NCI-H2196 (cell line): ENCODE results near the gene CELF2.
"Not testable (repeated sequence)": the region's sequence is repeated elsewhere in the genome, so short reads cannot be mapped to it uniquely, and the experiment has no call there.

Experiments used
- DNase-seq: peaks from one replicate; lab custom pipeline; 2025; ENCODE audit not compliant: unreplicated experiment; lab: John Stamatoyannopoulos, UW

CELF2 gene

GRCh38 chr10:11017570-11018431 lies at the start of gene CELF2:
Gene CELF2, plus strand, starts transcription at chr10:11017872. Its CDS starts 218 bp downstream, at chr10:11018090.
- DNase-seq: peak; percentile 19

GRCh38 chr10:10968257-10968588 lies 49.4 kb upstream of the CELF2 start:
- no peak for DNase-seq

- DNase-seq: no peak
Observed at GRCh38 chr10:10973310-10973709, 44.4 kb upstream of the CELF2 start.

DNA sequence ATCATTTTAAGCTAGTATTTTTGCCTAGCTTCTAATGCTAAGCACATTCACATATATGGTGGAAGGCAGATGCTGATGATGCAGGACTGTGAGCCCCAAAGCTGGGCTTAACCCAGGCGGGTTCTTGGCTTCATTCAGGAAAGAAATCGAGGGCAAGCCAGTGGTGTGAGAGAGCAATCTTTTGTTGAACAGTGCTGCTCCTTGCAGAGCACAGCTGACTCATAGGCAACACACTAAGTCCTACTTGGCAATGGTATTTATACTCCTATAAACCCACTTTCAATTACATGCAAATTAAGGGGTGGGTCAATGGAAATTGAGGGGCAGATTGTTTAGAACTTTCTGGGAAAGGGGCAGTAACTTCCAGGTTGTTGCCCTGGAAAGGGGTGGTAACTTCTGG lies 42.0 kb upstream of the CELF2 start:
- no peak for DNase-seq

GRCh38 chr10:10976652-10977051 lies 41.0 kb upstream of the CELF2 start:
- no peak for DNase-seq

- DNase-seq: no peak
Observed at GRCh38 chr10:10977226-10977956, 40.3 kb upstream of the CELF2 start.

- DNase-seq: no peak
Observed at GRCh38 chr10:10977978-10978377, 39.7 kb upstream of the CELF2 start.

- no peak for DNase-seq
Observed at GRCh38 chr10:10985361-10985760, 32.3 kb upstream of the CELF2 start.

DNA sequence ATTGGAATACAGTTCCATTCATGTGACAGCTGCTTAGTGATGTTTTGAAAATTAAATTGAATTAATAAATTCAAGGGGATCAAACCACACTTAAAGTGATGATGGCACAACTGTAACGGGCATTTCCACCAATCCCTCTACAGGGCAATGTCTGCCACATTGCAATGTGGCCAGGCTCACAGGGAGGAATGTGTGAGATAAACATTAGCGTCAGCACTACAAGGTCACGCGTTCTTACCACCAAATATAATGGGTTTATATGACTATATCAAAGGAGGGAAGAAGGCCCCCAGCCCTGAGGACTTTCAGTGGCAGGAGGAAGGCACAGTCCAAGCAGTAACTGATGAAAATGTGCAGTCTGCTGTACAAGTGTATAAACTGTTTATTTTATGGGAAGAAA lies 31.1 kb upstream of the CELF2 start:
- DNase-seq: no peak

- no peak for DNase-seq
Observed at GRCh38 chr10:10987111-10987510, 30.6 kb upstream of the CELF2 start.

DNA sequence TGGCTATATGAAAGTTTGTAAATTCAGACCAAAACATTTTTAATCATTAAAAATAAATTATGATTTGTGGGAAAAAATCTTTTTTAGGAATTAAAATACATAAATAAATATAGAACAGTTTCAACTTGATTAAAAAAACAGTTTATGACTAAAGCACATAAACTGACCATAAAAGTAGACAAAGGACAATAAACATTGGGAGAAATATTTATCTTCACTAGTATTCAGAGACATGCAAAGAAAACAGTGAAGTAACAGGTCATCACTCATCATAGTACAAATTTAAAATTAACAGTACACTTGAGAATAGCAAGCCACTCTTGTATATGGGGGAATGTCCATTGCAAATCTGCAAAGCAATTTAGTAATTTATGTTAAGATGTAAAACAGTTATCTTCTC lies 28.0 kb upstream of the CELF2 start:
- DNase-seq: no peak

GRCh38 chr10:10991144-10991543 lies 26.5 kb upstream of the CELF2 start:
- no peak for DNase-seq

GRCh38 chr10:10992072-10992471 lies 25.6 kb upstream of the CELF2 start:
- no peak for DNase-seq

DNA sequence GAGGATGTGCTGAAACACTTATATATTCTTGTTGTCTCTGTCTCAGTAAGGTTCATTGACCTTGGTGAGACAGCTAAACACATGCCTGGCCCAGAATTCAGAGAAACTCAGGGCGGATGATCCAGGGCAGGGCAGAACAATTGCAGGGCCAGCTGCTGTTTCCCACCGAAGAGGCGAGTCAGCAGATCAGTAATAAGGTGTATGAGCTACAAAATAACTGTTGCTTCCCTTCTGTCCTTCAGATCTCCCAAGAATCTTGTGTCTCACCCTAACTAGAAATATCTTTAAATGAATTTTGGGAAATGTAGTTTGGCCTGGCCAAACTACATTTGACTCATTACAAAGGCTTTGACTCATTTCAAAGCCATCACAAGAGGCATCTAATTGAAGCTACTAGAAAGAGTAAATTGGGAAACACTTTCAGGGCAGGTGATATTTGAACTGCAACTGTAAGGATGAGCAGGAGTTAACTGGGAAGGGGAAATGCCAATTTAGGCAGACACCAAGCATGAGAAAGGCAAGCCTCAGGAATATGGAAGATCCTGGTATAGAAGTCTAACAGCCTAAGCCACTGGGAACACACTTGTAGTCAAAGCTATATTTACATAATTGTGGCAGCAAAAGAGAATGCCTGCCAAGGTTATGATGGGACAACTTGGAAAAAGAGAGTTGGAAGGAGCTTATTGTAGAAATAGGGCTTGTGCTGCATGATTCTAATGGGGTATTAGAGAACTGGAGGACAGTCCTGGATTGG lies 24.5 kb upstream of the CELF2 start:
- DNase-seq: no peak

GRCh38 chr10:10993785-10994184 lies 23.9 kb upstream of the CELF2 start:
- no peak for DNase-seq

DNA sequence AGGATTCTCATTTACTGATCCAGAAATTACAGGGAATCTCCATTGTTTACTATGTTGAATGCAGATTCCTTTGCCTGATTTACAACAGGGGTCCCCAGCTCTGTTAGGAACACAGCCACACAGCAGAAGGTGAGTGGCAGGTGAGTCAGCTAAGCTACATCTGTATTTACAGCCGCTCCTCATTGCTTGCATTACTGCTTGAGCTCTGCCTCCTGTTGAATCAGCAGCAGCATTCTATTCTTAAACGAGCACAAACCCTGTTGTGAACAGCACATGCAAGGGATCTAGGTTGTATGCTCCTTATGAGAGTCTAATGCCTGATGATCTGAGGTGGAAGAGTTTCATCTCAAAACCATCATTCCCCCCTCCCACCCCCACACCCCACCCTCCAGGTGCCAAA lies 23.3 kb upstream of the CELF2 start:
- DNase-seq: no peak

GRCh38 chr10:10995120-10995519 lies 22.6 kb upstream of the CELF2 start:
- DNase-seq: no peak

DNA sequence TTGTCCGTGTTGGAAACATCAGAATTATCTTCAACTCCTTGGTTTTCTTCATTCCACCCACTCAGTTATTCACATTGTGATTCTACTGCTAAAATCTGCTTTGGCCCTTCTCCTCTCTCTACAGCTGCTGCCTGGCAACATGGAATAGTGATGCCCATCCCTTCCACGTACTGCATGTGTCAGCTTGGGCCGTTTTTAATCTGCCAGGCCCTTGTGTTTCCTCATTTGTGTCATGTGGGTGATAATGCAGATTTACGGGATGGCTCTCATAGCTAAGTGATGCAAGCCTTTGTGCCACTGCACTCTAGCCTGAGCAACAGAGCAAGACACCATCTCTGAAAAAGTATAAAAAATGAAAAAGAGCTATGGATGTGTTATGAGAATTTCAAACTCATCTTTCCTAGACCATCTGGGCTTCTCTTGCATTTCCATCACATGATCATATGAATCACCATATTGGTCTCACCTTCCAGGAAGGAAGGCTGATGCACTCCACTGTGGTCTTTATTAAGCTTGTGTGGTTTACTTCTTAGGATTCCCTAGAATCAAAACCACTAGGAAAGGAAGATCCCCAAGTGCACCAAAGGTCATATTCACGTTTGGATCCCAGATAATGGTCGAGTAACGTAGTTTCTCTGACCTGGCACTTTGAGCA lies 20.6 kb upstream of the CELF2 start:
- no peak for DNase-seq

- DNase-seq: not testable (repeated sequence)
Observed at GRCh38 chr10:10999501-10999900, 18.2 kb upstream of the CELF2 start.

GRCh38 chr10:11002485-11002884 lies 15.2 kb upstream of the CELF2 start:
- DNase-seq: no peak

- no peak for DNase-seq
Observed at GRCh38 chr10:11002916-11003315, 14.8 kb upstream of the CELF2 start.
